ENCODE results near the gene ARHGEF2.

ARHGEF2 gene

DNA sequence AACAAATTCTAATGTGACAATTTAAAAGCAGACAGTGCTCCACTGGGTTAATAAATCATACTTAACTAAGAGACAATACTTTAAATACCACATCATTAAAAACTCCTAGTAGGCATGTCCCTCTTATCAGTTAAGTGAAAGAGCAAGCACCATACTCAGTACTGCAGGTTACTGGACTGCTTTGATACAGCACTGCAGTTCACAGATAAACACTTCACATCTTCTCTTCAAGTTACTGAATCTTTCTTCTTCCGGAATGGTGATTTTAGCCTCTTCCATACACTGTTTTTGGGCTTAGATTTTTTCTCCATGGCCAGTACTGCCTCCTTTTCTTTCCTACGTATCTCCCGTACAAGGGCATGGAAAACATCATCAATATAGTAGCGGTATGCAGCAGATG lies 78.2 kb downstream of the ARHGEF2 start:
- no peak for DNase-seq (ENCODE audit: low read depth)
- TF ChIP-seq CTCF (IDR thresholded peaks at IDR 0.05; ENCODE audit: low read length, missing control alignments) = no peak

DNA sequence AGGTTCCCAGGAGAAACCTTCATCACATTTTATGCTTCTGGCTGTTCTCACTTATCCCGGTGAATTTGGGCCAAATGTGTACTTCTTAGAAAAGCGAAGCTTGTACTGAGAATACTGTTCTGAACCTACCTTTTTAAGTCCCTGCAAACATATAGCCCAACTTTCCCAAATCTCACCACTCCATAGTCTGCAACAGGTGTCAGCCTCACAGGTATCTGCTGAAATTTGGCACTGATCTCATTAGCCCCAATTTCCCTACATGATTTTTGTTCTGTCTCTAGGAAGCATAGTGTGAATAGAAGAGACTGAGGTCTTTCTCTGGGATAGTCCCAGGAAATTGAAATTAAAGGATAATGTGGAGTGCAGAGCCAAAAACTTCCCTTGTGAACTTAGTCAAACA lies 78.7 kb downstream of the ARHGEF2 start:
- DNase-seq (ENCODE audit: low read depth) = no peak
- no peak for TF ChIP-seq CTCF (IDR thresholded peaks at IDR 0.05; ENCODE audit: low read length, missing control alignments)
- H3K4me3 ChIP-seq (replicated peaks; ENCODE audit: low read depth, low read length) = no peak overlapping the region

More for the DNA sequence above, 78.2 kb downstream of the ARHGEF2 start:
- H3K4me3 ChIP-seq (replicated peaks; ENCODE audit: low read depth, low read length) = no peak overlapping the region

DNA sequence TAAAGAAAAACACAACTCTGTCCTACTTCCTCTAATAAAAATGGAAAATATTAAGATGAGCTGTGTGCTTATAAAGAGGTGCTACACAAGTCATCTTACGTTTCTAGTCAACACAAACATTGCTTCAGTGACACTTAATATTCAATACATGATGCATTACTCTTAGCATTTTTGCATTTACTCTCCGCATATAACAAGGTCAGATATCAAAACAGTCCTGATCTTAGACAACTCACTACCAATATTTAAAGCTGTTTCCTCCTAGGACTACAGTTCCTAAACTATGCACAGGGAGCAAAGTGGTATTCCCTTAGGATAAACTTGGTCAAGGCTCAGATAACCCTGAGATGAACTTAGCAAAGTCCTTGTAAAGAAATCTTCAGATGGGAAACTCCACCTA lies 79.5 kb downstream of the ARHGEF2 start:
- TF ChIP-seq CTCF (IDR thresholded peaks at IDR 0.05; ENCODE audit: low read length, missing control alignments) = no peak
- no peak for DNase-seq (ENCODE audit: low read depth)
- H3K4me3 ChIP-seq (replicated peaks; ENCODE audit: low read depth, low read length) = no peak overlapping the region

DNA sequence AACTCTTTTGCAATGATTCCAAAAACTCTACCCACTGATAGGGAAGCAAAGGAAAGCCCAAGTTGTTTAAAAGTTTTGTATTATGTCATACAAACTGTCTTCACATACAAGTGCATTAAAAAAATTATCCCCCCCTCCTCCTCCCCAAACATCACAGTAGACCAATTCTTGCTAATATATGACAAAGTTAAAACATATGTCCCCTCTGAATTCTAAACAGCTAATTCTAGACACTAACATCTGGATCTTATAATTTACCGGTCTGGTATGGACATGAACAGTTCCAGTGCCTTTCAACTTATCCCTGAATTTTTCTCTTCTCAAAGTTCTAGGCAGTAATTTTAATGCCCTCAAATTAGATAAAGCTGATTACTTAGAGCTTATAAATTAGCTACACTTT lies 80.6 kb downstream of the ARHGEF2 start:
- no peak for DNase-seq (ENCODE audit: low read depth)
- no peak for TF ChIP-seq CTCF (IDR thresholded peaks at IDR 0.05; ENCODE audit: low read length, missing control alignments)
- H3K4me3 ChIP-seq (replicated peaks; ENCODE audit: low read depth, low read length) = no peak overlapping the region

Measured in fibroblast of pulmonary artery (primary cell).